ENCODE results near the gene ZNF205.

DNA sequence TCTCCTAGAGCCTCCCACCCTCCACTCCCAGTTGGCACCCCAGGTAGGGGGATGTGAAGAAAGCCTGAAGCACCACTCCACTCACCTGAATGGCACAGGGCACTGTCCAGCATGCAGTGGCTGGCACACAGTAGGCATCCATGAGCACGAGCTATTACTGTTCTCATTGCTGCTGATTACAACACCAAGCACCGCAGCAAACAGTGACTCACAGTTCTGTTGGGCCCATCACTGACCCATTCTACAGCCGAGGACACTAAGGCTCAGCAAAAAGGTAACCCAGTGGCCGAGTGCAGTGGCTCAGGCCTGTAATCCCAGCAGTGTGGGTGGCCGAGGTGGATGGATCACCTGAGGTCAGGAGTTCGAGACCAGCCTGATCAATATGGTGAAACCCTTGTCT, 16.0 kb upstream of the ZNF205 start:
- no peak for TF ChIP-seq CTCF (IDR thresholded peaks at IDR 0.05)
- no peak for TF ChIP-seq EZH2 (IDR thresholded peaks at IDR 0.05)
